K562 (cell line): ENCODE measurements around the gene ATP5F1A. TPM values are rescaled to one million over a fixed set of nuclear protein-coding genes. Genes with fewer than 3 reads are reported as not detected.

Source experiments
- ESRRB ChIP-seq: fragments of 250-450 bp; sonication (Bioruptor Pico); IDR thresholded peaks from 2 replicates; pipeline ENCODE4 v1.5.0; 2020; ENCODE audit warnings: mild to moderate bottlenecking, moderate library complexity, borderline replicate concordance
- KLF13 ChIP-seq: fragments of 450-650 bp; IDR thresholded peaks from 2 replicates; pipeline ENCODE4 v1.6.1; 2016; ENCODE audit warnings: missing genetic modification characterization, low read depth, mild to moderate bottlenecking, missing compliant biosample characterization, moderate library complexity, borderline replicate concordance
- MTF1 ChIP-seq: fragments of 250-450 bp; sonication (Bioruptor Pico); IDR thresholded peaks from 2 replicates; pipeline ENCODE4 v1.9.0; 2021; ENCODE audit warnings: moderate library complexity, mild to moderate bottlenecking, inconsistent platforms, borderline replicate concordance
- PML ChIP-seq: IDR thresholded peaks from 2 replicates; pipeline ENCODE4 v1.6.1; 2012; ENCODE audit warnings: low read length, inconsistent platforms
- SIX5 ChIP-seq, 2 experiments: IDR thresholded peaks; 2 replicates each; pipeline ENCODE4 v1.6.1; 2011; ENCODE audit warnings: low read length in 2 of 2, borderline replicate concordance in 1 of 2, low read depth in 1 of 2, mild to moderate bottlenecking in 1 of 2, moderate library complexity in 1 of 2; ENCODE audit not compliant: insufficient read depth in 1 of 2
- SPI1 ChIP-seq: IDR thresholded peaks from 2 replicates; pipeline ENCODE4 v1.6.1; 2011; ENCODE audit warnings: low read depth, low read length, control low read depth, borderline replicate concordance
- TAF15 ChIP-seq: fragments of 200-400 bp; formaldehyde crosslinking; IDR thresholded peaks from 2 replicates; pipeline ENCODE4 v1.6.1; 2017; ENCODE audit warnings: mild to moderate bottlenecking, low read depth, low read length, moderate library complexity
- TOE1 ChIP-seq, 2 experiments: fragments of 450-650 bp in 1 of 2; sonication (generic) in 1 of 2; formaldehyde crosslinking in 1 of 2; IDR thresholded peaks; 2 replicates each; pipeline versions ENCODE4 v1.7.1 to v1.8.0; 2016 to 2022; ENCODE audit warnings: borderline replicate concordance in 2 of 2, mild to moderate bottlenecking in 2 of 2, antibody characterized with exemption in 1 of 2, inconsistent platforms in 1 of 2, low read depth in 1 of 2, missing genetic modification reagents in 1 of 2, moderate library complexity in 1 of 2
- ZBED1 ChIP-seq: IDR thresholded peaks from 2 replicates; pipeline ENCODE4 v1.6.1; 2014
- ZC3H4 ChIP-seq: sonication (generic); formaldehyde crosslinking; IDR thresholded peaks from 2 replicates; pipeline ENCODE4 v1.9.0; 2021; ENCODE audit warnings: missing genetic modification reagents, borderline replicate concordance
- ZNF263 ChIP-seq: sonication (generic); formaldehyde crosslinking; IDR thresholded peaks from 2 replicates; pipeline ENCODE4 v1.8.0; 2022; ENCODE audit warnings: mild to moderate bottlenecking, missing genetic modification reagents, borderline replicate concordance
- ZNF445 ChIP-seq: fragments of 250-450 bp; sonication (Bioruptor Pico); IDR thresholded peaks from 2 replicates; pipeline ENCODE4 v1.4.0; 2020; ENCODE audit warnings: low read depth, mild to moderate bottlenecking, moderate library complexity
- polyA plus RNA-seq, 8 experiments: library from polyadenylated mRNA; depleted of rRNA in 4 of 8; stranded (reverse) in 5 of 8; unstranded in 3 of 8; fragments of >200 nt; fragmentation: Nextera tagmentation in 2 of 8; fragmentation: Illumina TruSeq in 1 of 8; extraction: Ambion mirVana in 2 of 8; extraction: Trizol in 1 of 8; gene quantifications; 2 replicates each; pipeline versions ENCODE4 v1.2.1 to v1.2.3, GENCODE V29; 2011 to 2014; ENCODE audit warnings: inconsistent platforms in 1 of 8, missing spikeins in 1 of 8
- total RNA-seq, 7 experiments: library from RNA; depleted of rRNA in 6 of 7; stranded (reverse); fragments of >200 nt in 6 of 7; fragmentation: Illumina TruSeq in 2 of 7; extraction: Trizol in 2 of 7; gene quantifications; 2 replicates each; pipeline versions ENCODE4 v1.2.1 to v1.2.3, GENCODE V29; 2011 to 2021; ENCODE audit warnings: low replicate concordance in 1 of 7
- TF ChIP-seq, protein P1 (sequence below): fragments of 450-650 bp; IDR thresholded peaks from 2 replicates; pipeline ENCODE4 v1.6.1; 2016; ENCODE audit warnings: mild to moderate bottlenecking, moderate library complexity
- TF ChIP-seq, protein P2 (sequence below): fragments of 450-650 bp; IDR thresholded peaks from 2 replicates; pipeline ENCODE4 v1.6.1; 2017; ENCODE audit warnings: mild to moderate bottlenecking, moderate library complexity

The ATP5F1A gene
- total and polyA plus RNA-seq, 9 of the 15 experiments (the other 6 are each of a cell fraction or from before 2014, with no cell fraction given) = 377 to 762 (median 490) TPM

DNA sequence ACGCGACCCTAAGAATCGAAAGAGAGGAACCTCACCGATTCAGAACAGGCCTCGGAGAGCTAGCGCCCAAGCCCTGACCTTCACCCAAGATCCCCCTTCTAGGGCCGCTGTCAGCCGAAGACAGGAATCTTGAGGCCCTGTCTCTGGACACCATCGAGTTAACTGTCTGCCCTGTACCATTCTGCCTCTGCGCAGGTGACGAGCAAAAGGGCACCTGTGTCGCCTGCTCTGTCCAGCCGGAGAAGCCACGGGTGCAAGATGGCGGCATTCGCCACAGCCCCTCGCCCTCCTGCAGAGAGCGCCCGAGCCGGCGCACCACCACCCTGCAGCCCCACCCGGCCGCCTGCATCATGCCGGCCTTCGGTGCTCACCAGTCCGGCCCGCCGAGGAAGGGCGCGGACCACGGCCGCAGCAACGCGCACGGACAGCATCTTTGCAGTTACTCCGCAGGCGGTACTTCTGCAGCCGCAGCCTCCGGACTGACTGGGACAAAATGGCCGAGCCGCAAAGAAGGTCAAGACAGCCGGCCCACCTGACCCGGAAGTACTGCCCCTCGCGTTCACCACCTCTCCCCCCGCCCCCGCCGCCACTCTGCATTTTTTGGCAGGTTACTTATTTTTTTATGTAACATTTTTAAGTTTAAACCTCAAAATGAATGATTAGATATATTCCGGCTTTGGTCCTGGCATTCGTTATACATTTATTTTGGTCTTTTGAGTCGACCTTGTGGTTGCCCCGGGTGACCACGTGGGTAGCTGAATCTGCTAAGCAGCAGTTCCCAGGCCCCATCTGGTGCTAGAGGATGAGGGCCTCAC lies at the start of gene ATP5F1A (continued):
- TF ChIP-seq ZC3H4 (CRISPR knock-in tag) (no peak), SPI1 (no peak), SIX5 (IDR thresholded peaks at IDR 0.05; ENCODE audit: borderline replicate concordance in 1 of 2, insufficient read depth in 1 of 2, low read depth in 1 of 2, low read length in 2 of 2) (no peak), PML (no peak; the same call in 1 of the 2 replicates), ZBED1 (no peak), ESRRB (no peak), MTF1 (no peak), ZNF445 (CRISPR knock-in tag) (no peak), TAF15 (no peak), TOE1 (IDR thresholded peaks at IDR 0.05; ENCODE audit: borderline replicate concordance) (no peak), TOE1 (CRISPR knock-in tag; IDR thresholded peaks at IDR 0.05; ENCODE audit: borderline replicate concordance, low read depth) (no peak), ZNF263 (CRISPR knock-in tag) (no peak), KLF13 (no peak)
- TF ChIP-seq, protein P1, sequence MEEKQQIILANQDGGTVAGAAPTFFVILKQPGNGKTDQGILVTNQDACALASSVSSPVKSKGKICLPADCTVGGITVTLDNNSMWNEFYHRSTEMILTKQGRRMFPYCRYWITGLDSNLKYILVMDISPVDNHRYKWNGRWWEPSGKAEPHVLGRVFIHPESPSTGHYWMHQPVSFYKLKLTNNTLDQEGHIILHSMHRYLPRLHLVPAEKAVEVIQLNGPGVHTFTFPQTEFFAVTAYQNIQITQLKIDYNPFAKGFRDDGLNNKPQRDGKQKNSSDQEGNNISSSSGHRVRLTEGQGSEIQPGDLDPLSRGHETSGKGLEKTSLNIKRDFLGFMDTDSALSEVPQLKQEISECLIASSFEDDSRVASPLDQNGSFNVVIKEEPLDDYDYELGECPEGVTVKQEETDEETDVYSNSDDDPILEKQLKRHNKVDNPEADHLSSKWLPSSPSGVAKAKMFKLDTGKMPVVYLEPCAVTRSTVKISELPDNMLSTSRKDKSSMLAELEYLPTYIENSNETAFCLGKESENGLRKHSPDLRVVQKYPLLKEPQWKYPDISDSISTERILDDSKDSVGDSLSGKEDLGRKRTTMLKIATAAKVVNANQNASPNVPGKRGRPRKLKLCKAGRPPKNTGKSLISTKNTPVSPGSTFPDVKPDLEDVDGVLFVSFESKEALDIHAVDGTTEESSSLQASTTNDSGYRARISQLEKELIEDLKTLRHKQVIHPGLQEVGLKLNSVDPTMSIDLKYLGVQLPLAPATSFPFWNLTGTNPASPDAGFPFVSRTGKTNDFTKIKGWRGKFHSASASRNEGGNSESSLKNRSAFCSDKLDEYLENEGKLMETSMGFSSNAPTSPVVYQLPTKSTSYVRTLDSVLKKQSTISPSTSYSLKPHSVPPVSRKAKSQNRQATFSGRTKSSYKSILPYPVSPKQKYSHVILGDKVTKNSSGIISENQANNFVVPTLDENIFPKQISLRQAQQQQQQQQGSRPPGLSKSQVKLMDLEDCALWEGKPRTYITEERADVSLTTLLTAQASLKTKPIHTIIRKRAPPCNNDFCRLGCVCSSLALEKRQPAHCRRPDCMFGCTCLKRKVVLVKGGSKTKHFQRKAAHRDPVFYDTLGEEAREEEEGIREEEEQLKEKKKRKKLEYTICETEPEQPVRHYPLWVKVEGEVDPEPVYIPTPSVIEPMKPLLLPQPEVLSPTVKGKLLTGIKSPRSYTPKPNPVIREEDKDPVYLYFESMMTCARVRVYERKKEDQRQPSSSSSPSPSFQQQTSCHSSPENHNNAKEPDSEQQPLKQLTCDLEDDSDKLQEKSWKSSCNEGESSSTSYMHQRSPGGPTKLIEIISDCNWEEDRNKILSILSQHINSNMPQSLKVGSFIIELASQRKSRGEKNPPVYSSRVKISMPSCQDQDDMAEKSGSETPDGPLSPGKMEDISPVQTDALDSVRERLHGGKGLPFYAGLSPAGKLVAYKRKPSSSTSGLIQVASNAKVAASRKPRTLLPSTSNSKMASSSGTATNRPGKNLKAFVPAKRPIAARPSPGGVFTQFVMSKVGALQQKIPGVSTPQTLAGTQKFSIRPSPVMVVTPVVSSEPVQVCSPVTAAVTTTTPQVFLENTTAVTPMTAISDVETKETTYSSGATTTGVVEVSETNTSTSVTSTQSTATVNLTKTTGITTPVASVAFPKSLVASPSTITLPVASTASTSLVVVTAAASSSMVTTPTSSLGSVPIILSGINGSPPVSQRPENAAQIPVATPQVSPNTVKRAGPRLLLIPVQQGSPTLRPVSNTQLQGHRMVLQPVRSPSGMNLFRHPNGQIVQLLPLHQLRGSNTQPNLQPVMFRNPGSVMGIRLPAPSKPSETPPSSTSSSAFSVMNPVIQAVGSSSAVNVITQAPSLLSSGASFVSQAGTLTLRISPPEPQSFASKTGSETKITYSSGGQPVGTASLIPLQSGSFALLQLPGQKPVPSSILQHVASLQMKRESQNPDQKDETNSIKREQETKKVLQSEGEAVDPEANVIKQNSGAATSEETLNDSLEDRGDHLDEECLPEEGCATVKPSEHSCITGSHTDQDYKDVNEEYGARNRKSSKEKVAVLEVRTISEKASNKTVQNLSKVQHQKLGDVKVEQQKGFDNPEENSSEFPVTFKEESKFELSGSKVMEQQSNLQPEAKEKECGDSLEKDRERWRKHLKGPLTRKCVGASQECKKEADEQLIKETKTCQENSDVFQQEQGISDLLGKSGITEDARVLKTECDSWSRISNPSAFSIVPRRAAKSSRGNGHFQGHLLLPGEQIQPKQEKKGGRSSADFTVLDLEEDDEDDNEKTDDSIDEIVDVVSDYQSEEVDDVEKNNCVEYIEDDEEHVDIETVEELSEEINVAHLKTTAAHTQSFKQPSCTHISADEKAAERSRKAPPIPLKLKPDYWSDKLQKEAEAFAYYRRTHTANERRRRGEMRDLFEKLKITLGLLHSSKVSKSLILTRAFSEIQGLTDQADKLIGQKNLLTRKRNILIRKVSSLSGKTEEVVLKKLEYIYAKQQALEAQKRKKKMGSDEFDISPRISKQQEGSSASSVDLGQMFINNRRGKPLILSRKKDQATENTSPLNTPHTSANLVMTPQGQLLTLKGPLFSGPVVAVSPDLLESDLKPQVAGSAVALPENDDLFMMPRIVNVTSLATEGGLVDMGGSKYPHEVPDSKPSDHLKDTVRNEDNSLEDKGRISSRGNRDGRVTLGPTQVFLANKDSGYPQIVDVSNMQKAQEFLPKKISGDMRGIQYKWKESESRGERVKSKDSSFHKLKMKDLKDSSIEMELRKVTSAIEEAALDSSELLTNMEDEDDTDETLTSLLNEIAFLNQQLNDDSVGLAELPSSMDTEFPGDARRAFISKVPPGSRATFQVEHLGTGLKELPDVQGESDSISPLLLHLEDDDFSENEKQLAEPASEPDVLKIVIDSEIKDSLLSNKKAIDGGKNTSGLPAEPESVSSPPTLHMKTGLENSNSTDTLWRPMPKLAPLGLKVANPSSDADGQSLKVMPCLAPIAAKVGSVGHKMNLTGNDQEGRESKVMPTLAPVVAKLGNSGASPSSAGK = peak; percentile 83
- TF ChIP-seq, protein P2, sequence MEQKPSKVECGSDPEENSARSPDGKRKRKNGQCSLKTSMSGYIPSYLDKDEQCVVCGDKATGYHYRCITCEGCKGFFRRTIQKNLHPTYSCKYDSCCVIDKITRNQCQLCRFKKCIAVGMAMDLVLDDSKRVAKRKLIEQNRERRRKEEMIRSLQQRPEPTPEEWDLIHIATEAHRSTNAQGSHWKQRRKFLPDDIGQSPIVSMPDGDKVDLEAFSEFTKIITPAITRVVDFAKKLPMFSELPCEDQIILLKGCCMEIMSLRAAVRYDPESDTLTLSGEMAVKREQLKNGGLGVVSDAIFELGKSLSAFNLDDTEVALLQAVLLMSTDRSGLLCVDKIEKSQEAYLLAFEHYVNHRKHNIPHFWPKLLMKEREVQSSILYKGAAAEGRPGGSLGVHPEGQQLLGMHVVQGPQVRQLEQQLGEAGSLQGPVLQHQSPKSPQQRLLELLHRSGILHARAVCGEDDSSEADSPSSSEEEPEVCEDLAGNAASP = no peak
